Measurements from ENCODE around the gene HEATR5A. TPM values are rescaled to one million over a fixed set of nuclear protein-coding genes. Genes with fewer than 3 reads are reported as not detected.

The HEATR5A gene
- total and polyA plus RNA-seq, 9 of the 15 experiments (the other 6 are each of a cell fraction or from before 2014, with no cell fraction given) = 8.0 to 50.9 (median 23.0) TPM

- TF ChIP-seq, protein P1, sequence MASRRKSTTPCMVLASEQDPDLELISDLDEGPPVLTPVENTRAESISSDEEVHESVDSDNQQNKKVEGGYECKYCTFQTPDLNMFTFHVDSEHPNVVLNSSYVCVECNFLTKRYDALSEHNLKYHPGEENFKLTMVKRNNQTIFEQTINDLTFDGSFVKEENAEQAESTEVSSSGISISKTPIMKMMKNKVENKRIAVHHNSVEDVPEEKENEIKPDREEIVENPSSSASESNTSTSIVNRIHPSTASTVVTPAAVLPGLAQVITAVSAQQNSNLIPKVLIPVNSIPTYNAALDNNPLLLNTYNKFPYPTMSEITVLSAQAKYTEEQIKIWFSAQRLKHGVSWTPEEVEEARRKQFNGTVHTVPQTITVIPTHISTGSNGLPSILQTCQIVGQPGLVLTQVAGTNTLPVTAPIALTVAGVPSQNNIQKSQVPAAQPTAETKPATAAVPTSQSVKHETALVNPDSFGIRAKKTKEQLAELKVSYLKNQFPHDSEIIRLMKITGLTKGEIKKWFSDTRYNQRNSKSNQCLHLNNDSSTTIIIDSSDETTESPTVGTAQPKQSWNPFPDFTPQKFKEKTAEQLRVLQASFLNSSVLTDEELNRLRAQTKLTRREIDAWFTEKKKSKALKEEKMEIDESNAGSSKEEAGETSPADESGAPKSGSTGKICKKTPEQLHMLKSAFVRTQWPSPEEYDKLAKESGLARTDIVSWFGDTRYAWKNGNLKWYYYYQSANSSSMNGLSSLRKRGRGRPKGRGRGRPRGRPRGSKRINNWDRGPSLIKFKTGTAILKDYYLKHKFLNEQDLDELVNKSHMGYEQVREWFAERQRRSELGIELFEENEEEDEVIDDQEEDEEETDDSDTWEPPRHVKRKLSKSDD (conservative IDR thresholded peaks at IDR 0.05; ENCODE audit: low read length) = no peak
- TF ChIP-seq EZH2 (IDR thresholded peaks at IDR 0.05; ENCODE audit: borderline replicate concordance, low read depth, low read length) = no peak
- no peak for TF ChIP-seq ZNF79 (CRISPR knock-in tag; IDR thresholded peaks at IDR 0.05; ENCODE audit: low read depth)
- peak; percentile 34 for TF ChIP-seq FOSL1 (tag; conservative IDR thresholded peaks at IDR 0.05)
- no peak for TF ChIP-seq FUS (optimal IDR thresholded peaks at IDR 0.05; ENCODE audit: low read depth, low read length)
- TF ChIP-seq NBN (IDR thresholded peaks at IDR 0.05; ENCODE audit: low read depth) = no peak
- 0 out of 2 replicates have a peak, but pooled peaks have one; percentile 44 for TF ChIP-seq MBD2 (IDR thresholded peaks at IDR 0.05; ENCODE audit: borderline replicate concordance, low read depth)
- TF ChIP-seq, protein P2, sequence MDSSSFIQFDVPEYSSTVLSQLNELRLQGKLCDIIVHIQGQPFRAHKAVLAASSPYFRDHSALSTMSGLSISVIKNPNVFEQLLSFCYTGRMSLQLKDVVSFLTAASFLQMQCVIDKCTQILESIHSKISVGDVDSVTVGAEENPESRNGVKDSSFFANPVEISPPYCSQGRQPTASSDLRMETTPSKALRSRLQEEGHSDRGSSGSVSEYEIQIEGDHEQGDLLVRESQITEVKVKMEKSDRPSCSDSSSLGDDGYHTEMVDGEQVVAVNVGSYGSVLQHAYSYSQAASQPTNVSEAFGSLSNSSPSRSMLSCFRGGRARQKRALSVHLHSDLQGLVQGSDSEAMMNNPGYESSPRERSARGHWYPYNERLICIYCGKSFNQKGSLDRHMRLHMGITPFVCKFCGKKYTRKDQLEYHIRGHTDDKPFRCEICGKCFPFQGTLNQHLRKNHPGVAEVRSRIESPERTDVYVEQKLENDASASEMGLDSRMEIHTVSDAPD (CRISPR knock-in tag; IDR thresholded peaks at IDR 0.05) = no peak
- TF ChIP-seq THAP12 (CRISPR knock-in tag; IDR thresholded peaks at IDR 0.05) = no peak
- peak; percentile 80; the same call in 1 of the 2 replicates for TF ChIP-seq KLF1 (tag; IDR thresholded peaks at IDR 0.05)
- TF ChIP-seq ZNF384 (IDR thresholded peaks at IDR 0.05; ENCODE audit: low read depth, low read length) = no peak
- TF ChIP-seq, protein P3, sequence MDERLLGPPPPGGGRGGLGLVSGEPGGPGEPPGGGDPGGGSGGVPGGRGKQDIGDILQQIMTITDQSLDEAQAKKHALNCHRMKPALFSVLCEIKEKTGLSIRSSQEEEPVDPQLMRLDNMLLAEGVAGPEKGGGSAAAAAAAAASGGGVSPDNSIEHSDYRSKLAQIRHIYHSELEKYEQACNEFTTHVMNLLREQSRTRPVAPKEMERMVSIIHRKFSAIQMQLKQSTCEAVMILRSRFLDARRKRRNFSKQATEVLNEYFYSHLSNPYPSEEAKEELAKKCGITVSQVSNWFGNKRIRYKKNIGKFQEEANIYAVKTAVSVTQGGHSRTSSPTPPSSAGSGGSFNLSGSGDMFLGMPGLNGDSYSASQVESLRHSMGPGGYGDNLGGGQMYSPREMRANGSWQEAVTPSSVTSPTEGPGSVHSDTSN (CRISPR knock-in tag; IDR thresholded peaks at IDR 0.05; ENCODE audit: low read depth) = no peak
- TF ChIP-seq, protein P3 (tag; conservative IDR thresholded peaks at IDR 0.05; ENCODE audit: low read depth) = no peak
- no peak for TF ChIP-seq SPI1 (IDR thresholded peaks at IDR 0.05; ENCODE audit: borderline replicate concordance, low read depth, low read length)
- TF ChIP-seq HDAC3 (IDR thresholded peaks at IDR 0.05; ENCODE audit: borderline replicate concordance, partially characterized antibody) = peak; percentile 42
- no peak for TF ChIP-seq HMG20A (CRISPR knock-in tag; conservative IDR thresholded peaks at IDR 0.05)
- TF ChIP-seq TFAM (CRISPR knock-in tag; conservative IDR thresholded peaks at IDR 0.05) = no peak
These were observed at the start of gene HEATR5A (continued) for GRCh38 chr14:31420319-31421111.
